ENCODE results near the gene CYTIP. TPM values are rescaled to one million over a fixed set of nuclear protein-coding genes. Genes with fewer than 3 reads are reported as not detected.

Gene CYTIP
- not detected in 2 replicates for total RNA-seq

GRCh38 chr2:157443795-157444640, at the start of gene CYTIP:
CYTIP (minus strand) TSS chr2:157444089; CDS start chr2:157444020, 69 bp downstream.

Other genes starting within 250 kb of the CYTIP start
- 4.2 and 5.5 TPM in 2 replicates for gene GALNT5, start 186.4 kb downstream of the CYTIP start, total RNA-seq
- not detected in 2 replicates for gene ERMN, start 118.3 kb downstream of the CYTIP start, total RNA-seq
- gene ACVR1C, start 184.8 kb upstream of the CYTIP start, total RNA-seq = not detected in 2 replicates

Measured in cardiac atrium fibroblast (primary cell).